Measurements from ENCODE around the gene GFOD2.
"Not testable (repeated sequence)": the region's sequence is repeated elsewhere in the genome, so short reads cannot be mapped to it uniquely, and the experiment has no call there.

The GFOD2 gene

GRCh38 chr16:67719048-67719777 is at the start of gene GFOD2:
Gene GFOD2, minus strand, starts transcription at chr16:67719316. Its CDS starts 33,601 bp downstream, at chr16:67685715.
- DNase-seq: peak; percentile 98

GRCh38 chr16:67767953-67768352 is 48.8 kb upstream of the GFOD2 start:
- no peak for DNase-seq

GRCh38 chr16:67766291-67766690 is 47.2 kb upstream of the GFOD2 start:
- no peak for DNase-seq

- DNase-seq: no peak
Observed at GRCh38 chr16:67764158-67764667, 45.1 kb upstream of the GFOD2 start.

GRCh38 chr16:67763066-67763465 is 44.0 kb upstream of the GFOD2 start:
- no peak for DNase-seq

- no peak for DNase-seq
Observed at GRCh38 chr16:67762385-67762784, 43.3 kb upstream of the GFOD2 start.

- no peak for DNase-seq
Observed at GRCh38 chr16:67761924-67762323, 42.8 kb upstream of the GFOD2 start.

GRCh38 chr16:67760956-67761230 is 41.8 kb upstream of the GFOD2 start:
- DNase-seq: no peak

- peak; percentile 11 for DNase-seq
Observed at GRCh38 chr16:67760206-67760955, 41.3 kb upstream of the GFOD2 start.

- DNase-seq: no peak
Observed at GRCh38 chr16:67758966-67759365, 39.9 kb upstream of the GFOD2 start.

- no peak for DNase-seq
Observed at GRCh38 chr16:67758006-67758405, 38.9 kb upstream of the GFOD2 start.

- DNase-seq: no peak
Observed at GRCh38 chr16:67752641-67753040, 33.5 kb upstream of the GFOD2 start.

GRCh38 chr16:67751331-67751730 is 32.2 kb upstream of the GFOD2 start:
- not testable (repeated sequence) for DNase-seq

- no peak for DNase-seq
Observed at GRCh38 chr16:67750466-67750865, 31.4 kb upstream of the GFOD2 start.

- DNase-seq: no peak
Observed at GRCh38 chr16:67749436-67750078, 30.4 kb upstream of the GFOD2 start.

- no peak for DNase-seq
Observed at GRCh38 chr16:67748834-67749233, 29.7 kb upstream of the GFOD2 start.

- DNase-seq: no peak
Observed at GRCh38 chr16:67746846-67747245, 27.7 kb upstream of the GFOD2 start.

GRCh38 chr16:67741118-67741517 is 22.0 kb upstream of the GFOD2 start:
- DNase-seq: no peak

- no peak for DNase-seq
Observed at GRCh38 chr16:67740391-67740790, 21.3 kb upstream of the GFOD2 start.

GRCh38 chr16:67736858-67737257 is 17.7 kb upstream of the GFOD2 start:
- DNase-seq: no peak

- DNase-seq: no peak
Observed at GRCh38 chr16:67734731-67735201, 15.7 kb upstream of the GFOD2 start.

- DNase-seq: no peak
Observed at GRCh38 chr16:67733734-67734470, 14.8 kb upstream of the GFOD2 start.

- DNase-seq: no peak
Observed at GRCh38 chr16:67731753-67732095, 12.6 kb upstream of the GFOD2 start.

Measured in retina (tissue), 1 donor.